Stomach (tissue), 4 donors: ENCODE data around the gene CLSTN3.
"Not testable (repeated sequence)": the region's sequence is repeated elsewhere in the genome, so short reads cannot be mapped to it uniquely, and the experiment has no call there.

Experiments used
- CTCF ChIP-seq, 7 experiments: fragments of 450-650 bp in 4 of 7; fragments of 200-600 bp in 3 of 7; sonication (generic) in 3 of 7; IDR thresholded peaks; one replicate each; pipeline ENCODE4 v1.5.1; 2016 to 2019; ENCODE audit warnings: antibody characterized with exemption in 7 of 7, control low read depth in 2 of 7, mild to moderate bottlenecking in 1 of 7
- EP300 ChIP-seq: sonication (generic); formaldehyde crosslinking; IDR thresholded peaks from one replicate; pipeline ENCODE4 v1.6.1; 2017; ENCODE audit warnings: antibody characterized with exemption
- POLR2A ChIP-seq, 4 donors: fragments of 450-650 bp; IDR thresholded peaks; one replicate each; pipeline ENCODE4 v1.6.1; 2016; ENCODE audit warnings: antibody characterized with exemption in 4 of 4, control low read depth in 2 of 4, mild to moderate bottlenecking in 1 of 4, moderate library complexity in 1 of 4

GRCh38 chr12:7186058-7186457 lies 55.9 kb downstream of the CLSTN3 start:
- not testable (repeated sequence) for TF ChIP-seq CTCF (IDR thresholded peaks at IDR 0.05); POLR2A (IDR thresholded peaks at IDR 0.05); EP300
